GM12875 (cell line): ENCODE measurements around the gene DENND1A.

ENCODE experiments used
- H3K4me3 ChIP-seq: one replicate; pipeline ENCODE4 v1.5.1; 2011; ENCODE audit warnings: low read depth, low read length, control low read depth
- TF ChIP-seq, protein P1 (sequence below): IDR thresholded peaks from 2 replicates; pipeline ENCODE4 v1.5.1; 2011; ENCODE audit warnings: low read depth, mild to moderate bottlenecking, control low read depth, inconsistent platforms, low read length, moderate library complexity, borderline replicate concordance; ENCODE audit not compliant: insufficient read depth

DENND1A gene

DNA sequence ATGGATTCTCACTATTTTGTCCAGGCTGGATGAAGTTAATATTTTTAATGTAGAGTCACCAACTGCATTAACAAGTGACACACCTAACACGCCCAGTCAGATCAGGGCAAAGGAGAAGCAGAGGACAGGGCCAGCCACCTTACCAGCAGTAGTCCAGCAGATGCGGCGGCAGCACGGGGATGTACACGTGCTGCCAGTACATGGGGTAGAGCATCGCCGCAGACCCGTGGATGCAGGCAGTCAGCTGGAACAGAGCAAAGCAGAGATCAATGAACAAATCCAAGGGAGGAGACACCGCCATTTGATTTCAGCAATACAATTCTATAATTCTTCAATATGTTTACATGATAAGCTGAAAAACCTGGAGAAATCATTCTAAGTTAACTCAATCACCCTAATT is 299.7 kb downstream of the DENND1A start:
- H3K4me3 ChIP-seq: no peak overlapping the region
- TF ChIP-seq, protein P1, sequence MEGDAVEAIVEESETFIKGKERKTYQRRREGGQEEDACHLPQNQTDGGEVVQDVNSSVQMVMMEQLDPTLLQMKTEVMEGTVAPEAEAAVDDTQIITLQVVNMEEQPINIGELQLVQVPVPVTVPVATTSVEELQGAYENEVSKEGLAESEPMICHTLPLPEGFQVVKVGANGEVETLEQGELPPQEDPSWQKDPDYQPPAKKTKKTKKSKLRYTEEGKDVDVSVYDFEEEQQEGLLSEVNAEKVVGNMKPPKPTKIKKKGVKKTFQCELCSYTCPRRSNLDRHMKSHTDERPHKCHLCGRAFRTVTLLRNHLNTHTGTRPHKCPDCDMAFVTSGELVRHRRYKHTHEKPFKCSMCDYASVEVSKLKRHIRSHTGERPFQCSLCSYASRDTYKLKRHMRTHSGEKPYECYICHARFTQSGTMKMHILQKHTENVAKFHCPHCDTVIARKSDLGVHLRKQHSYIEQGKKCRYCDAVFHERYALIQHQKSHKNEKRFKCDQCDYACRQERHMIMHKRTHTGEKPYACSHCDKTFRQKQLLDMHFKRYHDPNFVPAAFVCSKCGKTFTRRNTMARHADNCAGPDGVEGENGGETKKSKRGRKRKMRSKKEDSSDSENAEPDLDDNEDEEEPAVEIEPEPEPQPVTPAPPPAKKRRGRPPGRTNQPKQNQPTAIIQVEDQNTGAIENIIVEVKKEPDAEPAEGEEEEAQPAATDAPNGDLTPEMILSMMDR: no peak

DNA sequence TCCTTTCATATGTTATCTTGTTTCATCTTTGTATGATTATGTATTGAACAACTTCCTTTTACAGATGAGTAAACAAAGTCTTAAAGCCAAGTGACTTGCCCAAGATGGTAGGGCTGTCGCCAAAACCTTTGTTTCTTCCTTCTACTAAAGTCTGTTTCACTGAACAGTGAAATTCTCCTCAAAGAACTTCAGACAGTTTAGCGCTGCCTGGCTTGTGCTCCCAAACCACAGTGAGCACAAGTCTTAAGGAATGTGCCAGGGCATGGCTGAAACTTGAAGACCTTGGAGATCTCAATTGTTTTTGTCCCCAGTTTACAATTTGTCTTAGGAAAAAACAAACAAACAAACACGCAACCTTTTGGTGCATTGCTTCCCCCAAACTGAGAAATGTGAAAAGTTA is 300.4 kb downstream of the DENND1A start:
- TF ChIP-seq, protein P1: no peak
- no peak overlapping the region for H3K4me3 ChIP-seq

DNA sequence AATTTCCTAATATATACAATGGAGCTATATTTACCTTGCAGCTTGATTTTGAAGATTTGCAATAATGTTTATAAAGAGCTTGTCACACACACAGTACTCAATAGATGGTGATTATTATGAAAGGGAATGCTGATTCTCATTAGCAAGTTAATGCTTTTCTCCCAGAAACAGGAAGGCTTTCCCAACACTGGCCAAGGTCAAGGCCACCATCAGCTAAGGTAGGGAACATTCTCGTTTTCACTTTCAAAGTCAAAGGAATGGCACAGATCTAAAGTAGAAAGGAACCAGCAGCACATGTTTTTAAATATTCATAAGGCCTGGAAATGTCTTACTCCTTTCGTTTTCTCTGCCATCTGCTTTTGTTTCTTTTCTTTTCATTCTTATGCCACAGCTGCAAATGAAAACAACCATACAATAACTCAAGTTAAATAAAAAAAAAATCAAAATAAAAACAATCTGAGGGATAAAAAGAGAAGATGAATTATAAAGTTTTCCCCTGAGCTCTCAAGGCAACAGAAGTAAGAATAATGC is 307.1 kb downstream of the DENND1A start:
- TF ChIP-seq, protein P1: no peak
- no peak overlapping the region for H3K4me3 ChIP-seq

DNA sequence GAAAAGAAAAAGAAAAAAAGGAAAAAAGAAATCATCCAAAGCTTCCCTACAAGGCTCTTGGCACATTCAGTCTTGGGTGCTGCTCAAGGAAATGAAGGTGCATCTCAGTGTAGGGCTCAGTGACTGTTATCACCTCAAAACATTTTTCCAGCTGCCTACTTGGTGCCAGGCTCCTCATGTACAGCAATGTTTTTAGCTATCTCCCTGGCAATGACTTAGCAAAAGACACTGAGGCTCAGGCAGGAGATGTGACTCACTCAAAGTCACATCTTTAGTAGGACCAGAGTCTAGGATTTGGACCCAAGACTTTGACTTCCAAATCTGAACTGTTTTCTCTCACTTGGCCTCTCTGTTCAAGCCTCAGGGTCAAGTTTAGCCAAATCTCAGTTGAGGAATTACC is 309.7 kb downstream of the DENND1A start:
- no peak overlapping the region for H3K4me3 ChIP-seq
- TF ChIP-seq, protein P1: no peak

DNA sequence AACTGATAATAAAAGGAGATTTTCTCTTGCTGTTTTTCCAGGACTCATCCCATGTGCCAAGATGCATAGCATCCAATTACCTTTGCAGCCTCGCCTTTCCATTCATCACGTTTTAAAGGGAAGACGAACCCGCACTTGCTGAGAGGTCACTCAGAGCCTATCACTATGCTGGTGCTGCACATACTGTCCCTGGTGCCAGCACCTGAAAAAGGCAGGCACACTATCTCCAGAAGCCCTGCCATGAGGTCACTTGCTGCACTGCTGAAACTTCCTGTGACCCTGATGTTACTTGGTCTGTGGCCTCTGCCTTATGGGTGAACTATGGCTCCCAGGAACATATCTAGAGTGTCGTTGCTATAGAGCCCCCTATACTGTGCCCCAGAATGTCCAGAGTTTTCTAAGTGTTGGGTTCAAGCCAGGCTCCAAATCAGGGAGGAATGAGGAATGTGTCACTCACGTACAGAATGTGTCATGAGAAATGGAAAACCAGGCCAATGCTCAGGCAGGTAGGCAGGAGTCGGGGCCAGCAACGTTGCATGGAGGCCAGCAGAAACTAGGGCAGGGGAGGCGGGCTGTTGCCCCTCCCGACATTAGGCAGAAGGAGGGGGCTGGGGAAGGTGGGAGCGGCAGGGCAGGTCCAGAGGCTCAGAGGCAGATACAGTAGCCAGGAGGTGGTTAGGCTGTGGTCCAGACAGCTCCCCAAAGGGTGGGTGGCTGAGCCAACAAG is 311.8 kb downstream of the DENND1A start:
- TF ChIP-seq, protein P1: no peak
- H3K4me3 ChIP-seq: no peak overlapping the region

DNA sequence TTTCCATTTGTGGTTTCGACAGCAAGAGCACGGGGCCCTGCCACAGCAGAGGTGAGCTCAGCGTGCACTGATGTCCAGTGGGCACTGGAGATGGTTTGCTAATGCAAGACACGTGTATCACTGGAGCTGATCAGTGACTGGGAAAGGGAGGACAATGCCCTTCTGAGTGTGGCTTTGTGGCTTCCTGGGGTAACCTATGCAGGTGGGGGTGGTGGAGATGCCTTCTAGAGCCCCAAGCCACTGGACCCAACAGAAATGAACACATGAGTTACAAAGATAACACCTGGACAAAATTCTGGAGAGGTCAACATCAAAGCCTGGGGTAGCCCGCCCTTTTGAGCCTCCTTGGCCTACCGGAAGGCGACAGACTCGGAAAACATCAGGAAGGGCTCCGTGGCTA is 312.6 kb downstream of the DENND1A start:
- TF ChIP-seq, protein P1: no peak
- no peak overlapping the region for H3K4me3 ChIP-seq

DNA sequence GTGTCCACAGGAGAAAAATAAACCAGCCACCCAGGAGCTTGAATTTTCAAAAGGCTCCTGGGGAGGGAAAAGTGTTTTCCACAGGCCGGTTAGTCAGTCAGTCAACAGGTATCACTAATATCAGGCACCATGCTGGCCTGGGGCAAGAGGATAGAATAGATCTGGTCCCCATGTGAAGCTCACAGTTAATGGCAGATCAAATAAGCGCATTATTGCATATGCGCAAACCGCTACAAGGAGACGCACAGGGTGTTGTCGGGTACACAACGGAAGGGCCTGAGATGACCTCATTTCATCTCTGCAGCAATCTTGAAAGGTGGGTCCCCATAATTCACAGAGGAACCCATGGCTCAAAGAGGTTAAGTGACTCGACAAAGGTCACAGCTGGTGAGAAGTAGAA is 313.2 kb downstream of the DENND1A start:
- TF ChIP-seq, protein P1: no peak
- H3K4me3 ChIP-seq: no peak overlapping the region
